HFF-Myc (cell line): ENCODE data around the gene CNTN2.

Source experiments
- DNase-seq: peaks from one replicate; pipeline ENCODE4 v3.0.0-alpha.2; 2011; ENCODE audit warnings: low read depth; ENCODE audit errors: extremely low read depth
- H3K4me3 ChIP-seq: replicated peaks from 2 replicates; pipeline ENCODE4 v1.5.1; 2011; ENCODE audit warnings: low read depth, mild to moderate bottlenecking, control low read depth, low read length
- CTCF ChIP-seq: IDR thresholded peaks from 2 replicates; pipeline ENCODE4 v1.5.1; 2012; ENCODE audit warnings: mild to moderate bottlenecking, low read depth, low read length, control low read depth; ENCODE audit errors: missing control alignments

Gene CNTN2

GRCh38 chr1:205014783-205015182 is 28.2 kb upstream of the CNTN2 start:
- TF ChIP-seq CTCF, result no peak
- H3K4me3 ChIP-seq, result no peak overlapping the region
- DNase-seq, result no peak

DNA sequence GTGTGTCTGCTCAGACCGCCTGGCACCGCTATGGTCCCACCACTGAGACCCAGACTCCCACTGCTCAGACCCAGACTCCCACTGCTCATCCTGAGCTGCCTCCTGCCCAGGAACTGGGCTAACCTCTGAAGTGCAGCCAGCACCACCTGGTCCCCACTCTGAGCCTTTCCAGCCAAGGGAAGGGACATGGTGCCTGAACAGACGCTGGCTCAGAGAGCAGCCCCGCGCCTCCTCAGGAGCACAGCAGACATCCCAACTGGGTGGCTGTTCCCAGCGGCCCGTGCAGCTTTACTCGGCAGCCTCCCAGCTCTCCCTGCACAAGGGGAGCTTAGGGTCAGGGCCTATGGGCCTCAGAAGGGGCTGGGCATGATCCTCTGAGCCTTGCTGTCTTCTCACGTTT is 27.8 kb upstream of the CNTN2 start:
- no peak for TF ChIP-seq CTCF
- H3K4me3 ChIP-seq, result no peak overlapping the region
- no peak for DNase-seq

GRCh38 chr1:205016075-205016474 is 26.9 kb upstream of the CNTN2 start:
- H3K4me3 ChIP-seq, result no peak overlapping the region
- DNase-seq, result no peak
- TF ChIP-seq CTCF, result no peak

GRCh38 chr1:205016584-205016983 is 26.4 kb upstream of the CNTN2 start:
- no peak for TF ChIP-seq CTCF
- no peak for DNase-seq
- no peak overlapping the region for H3K4me3 ChIP-seq

DNA sequence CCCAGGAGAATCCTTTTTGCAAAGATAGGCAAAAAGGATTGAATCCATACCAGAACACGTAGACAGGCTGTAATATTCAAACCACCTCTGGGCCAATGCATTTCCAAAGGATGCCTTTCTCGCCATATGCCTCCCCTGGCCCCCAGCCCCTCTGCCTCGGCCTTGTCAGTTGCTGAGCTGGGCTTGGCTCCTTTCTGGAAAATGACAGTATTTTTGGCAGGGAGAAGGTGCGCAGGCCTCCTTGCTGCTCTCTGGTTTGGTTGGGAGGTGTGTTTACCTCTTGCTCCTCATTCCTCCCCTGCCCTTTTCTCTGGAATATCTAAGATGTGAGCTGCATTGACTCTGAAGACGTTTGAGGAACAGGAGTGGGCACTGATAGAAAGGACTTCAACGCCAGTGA is 26.0 kb upstream of the CNTN2 start:
- no peak for DNase-seq

GRCh38 chr1:205017766-205018165 is 25.2 kb upstream of the CNTN2 start:
- no peak for DNase-seq
- no peak overlapping the region for H3K4me3 ChIP-seq
- no peak for TF ChIP-seq CTCF

More for the DNA sequence above, 26.0 kb upstream of the CNTN2 start:
- TF ChIP-seq CTCF, result no peak
- no peak overlapping the region for H3K4me3 ChIP-seq

- no peak for DNase-seq
- TF ChIP-seq CTCF, result no peak
- H3K4me3 ChIP-seq, result no peak overlapping the region
Observed at GRCh38 chr1:205018381-205018780, 24.6 kb upstream of the CNTN2 start.
